SH-SY5Y (cell line): Measurements from ENCODE around the gene SLC37A4.

Source experiments
- GATA2 ChIP-seq: IDR thresholded peaks from 2 replicates; pipeline ENCODE4 v1.6.1; 2011; ENCODE audit warnings: mild to moderate bottlenecking, low read depth, low read length
- GATA3 ChIP-seq: IDR thresholded peaks from 2 replicates; pipeline ENCODE4 v1.6.1; 2011; ENCODE audit warnings: low read depth, mild to moderate bottlenecking, low read length, moderate library complexity

DNA sequence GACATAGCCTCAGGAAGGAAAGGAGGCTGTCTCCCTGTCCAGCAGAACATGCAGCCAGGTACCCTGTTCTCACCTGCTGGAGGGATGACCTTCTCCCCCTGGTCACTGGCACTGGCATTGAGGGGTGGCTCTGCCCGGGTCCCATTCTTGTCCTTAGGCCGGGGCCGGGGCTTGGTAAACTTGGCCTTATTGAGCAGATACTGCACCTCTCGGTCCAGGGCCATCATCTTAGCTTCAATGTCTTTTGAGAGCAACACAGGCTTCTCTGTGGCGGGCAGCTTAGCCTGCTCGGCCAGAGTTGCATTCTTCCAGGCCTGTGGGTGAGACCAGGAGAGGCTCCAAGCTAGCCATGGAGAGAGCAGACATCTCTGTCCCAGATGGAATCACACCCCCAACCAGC lies 15.8 kb upstream of the SLC37A4 start:
- TF ChIP-seq GATA2 (no peak), GATA3 (no peak)
